Progenitor cell of endocrine pancreas (in vitro differentiated cells): ENCODE results near the gene DTWD2. TPM values are rescaled to one million over a fixed set of nuclear protein-coding genes. Genes with fewer than 3 reads are reported as not detected.

Experiments used
- DNase-seq: peaks from one replicate; pipeline ENCODE4 v3.0.0; 2021; ENCODE audit warnings: low spot score; ENCODE audit not compliant: unreplicated experiment
- H3K27ac Mint-ChIP-seq: 2 replicates; pipeline ENCODE4 v1.8.0; 2021; ENCODE audit warnings: mild to moderate bottlenecking, moderate library complexity, mixed read lengths
- H3K27me3 Mint-ChIP-seq: 2 replicates; pipeline ENCODE4 v1.8.0; 2021; ENCODE audit warnings: mixed read lengths
- H3K36me3 Mint-ChIP-seq: 2 replicates; pipeline ENCODE4 v1.8.0; 2022; ENCODE audit warnings: mixed read lengths; ENCODE audit not compliant: insufficient read depth
- H3K4me1 Mint-ChIP-seq: 2 replicates; pipeline ENCODE4 v1.8.0; 2021; ENCODE audit warnings: low read depth, mixed read lengths
- H3K4me3 Mint-ChIP-seq: 2 replicates; pipeline ENCODE4 v1.8.0; 2021; ENCODE audit warnings: low read depth, mild to moderate bottlenecking, moderate library complexity, mixed read lengths
- H3K9me3 Mint-ChIP-seq: 2 replicates; pipeline ENCODE4 v1.8.0; 2021; ENCODE audit warnings: low read depth, mixed read lengths
- CTCF ChIP-seq: fragments of 200-600 bp; sonication (generic); IDR thresholded peaks from one replicate; pipeline ENCODE4 v1.5.0; 2021; ENCODE audit warnings: antibody characterized with exemption, mild to moderate bottlenecking; ENCODE audit not compliant: unreplicated experiment
- total RNA-seq: library from RNA; stranded (reverse); gene quantifications from 2 replicates; pipeline ENCODE4 v1.2.1, GENCODE V29; 2021

DTWD2 gene
- total RNA-seq, 1 donor from 2014 or later: 7.7 TPM

GRCh38 chr5:118844351-118844750, 144.0 kb downstream of the DTWD2 start:
- Mint-ChIP-seq H3K36me3 (no peaks in the 10 kb centered on the region), H3K9me3 (no peaks in the 10 kb centered on the region), H3K27ac (no peak overlapping the region), H3K4me1 (no peaks in the 10 kb centered on the region), H3K4me3 (no peak overlapping the region), H3K27me3 (no peaks in the 10 kb centered on the region)
- DNase-seq: no peak
- no peak for TF ChIP-seq CTCF

- no peaks in the 10 kb centered on the region for H3K27me3 Mint-ChIP-seq
- H3K36me3 Mint-ChIP-seq: no peaks in the 10 kb centered on the region
- no peak for TF ChIP-seq CTCF
- H3K27ac Mint-ChIP-seq: no peak overlapping the region
- no peaks in the 10 kb centered on the region for H3K9me3 Mint-ChIP-seq
- H3K4me1 Mint-ChIP-seq: no peaks in the 10 kb centered on the region
- H3K4me3 Mint-ChIP-seq: no peak overlapping the region
- no peak for DNase-seq
Measured at GRCh38 chr5:118834710-118835109, 153.6 kb downstream of the DTWD2 start.

GRCh38 chr5:118832974-118833373, 155.4 kb downstream of the DTWD2 start:
- Mint-ChIP-seq H3K4me3 (no peak overlapping the region), H3K36me3 (no peaks in the 10 kb centered on the region), H3K9me3 (no peaks in the 10 kb centered on the region), H3K27me3 (no peaks in the 10 kb centered on the region), H3K4me1 (no peaks in the 10 kb centered on the region), H3K27ac (no peak overlapping the region)
- no peak for TF ChIP-seq CTCF
- no peak for DNase-seq

GRCh38 chr5:118825226-118825625, 163.1 kb downstream of the DTWD2 start:
- Mint-ChIP-seq H3K27ac (no peak overlapping the region), H3K4me3 (no peak overlapping the region), H3K36me3 (no peaks in the 10 kb centered on the region), H3K4me1 (no peaks in the 10 kb centered on the region), H3K9me3 (no peaks in the 10 kb centered on the region), H3K27me3 (no peaks in the 10 kb centered on the region)
- TF ChIP-seq CTCF: no peak
- no peak for DNase-seq

- Mint-ChIP-seq H3K9me3 (peaks cover 32% of the 10 kb centered on the region), H3K4me1 (peaks cover 5% of the 10 kb centered on the region), H3K36me3 (peaks cover 1% of the 10 kb centered on the region), H3K27me3 (no peaks in the 10 kb centered on the region), H3K4me3 (no peak overlapping the region), H3K27ac (no peak overlapping the region)
- no peak for TF ChIP-seq CTCF
- no peak for DNase-seq
Measured at GRCh38 chr5:118818604-118819003, 169.7 kb downstream of the DTWD2 start.

GRCh38 chr5:118808441-118808840, 179.9 kb downstream of the DTWD2 start:
- DNase-seq: no peak
- Mint-ChIP-seq H3K27me3 (no peaks in the 10 kb centered on the region), H3K4me3 (no peak overlapping the region), H3K9me3 (peaks cover 20% of the 10 kb centered on the region), H3K27ac (no peak overlapping the region), H3K36me3 (peaks cover 2% of the 10 kb centered on the region), H3K4me1 (peaks cover 7% of the 10 kb centered on the region)
- TF ChIP-seq CTCF: no peak
